Hematopoietic multipotent progenitor cell treated with erythropoietin and hydrocortisone succinate and interleukin-3 and kit ligand, for 17 days (in vitro differentiated cells): ENCODE measurements around the gene TYK2.

Experiments
- DNase-seq: peaks from one replicate; pipeline ENCODE4 v3.0.0-alpha.2; 2015; ENCODE audit warnings: low spot score

TYK2 gene

DNA sequence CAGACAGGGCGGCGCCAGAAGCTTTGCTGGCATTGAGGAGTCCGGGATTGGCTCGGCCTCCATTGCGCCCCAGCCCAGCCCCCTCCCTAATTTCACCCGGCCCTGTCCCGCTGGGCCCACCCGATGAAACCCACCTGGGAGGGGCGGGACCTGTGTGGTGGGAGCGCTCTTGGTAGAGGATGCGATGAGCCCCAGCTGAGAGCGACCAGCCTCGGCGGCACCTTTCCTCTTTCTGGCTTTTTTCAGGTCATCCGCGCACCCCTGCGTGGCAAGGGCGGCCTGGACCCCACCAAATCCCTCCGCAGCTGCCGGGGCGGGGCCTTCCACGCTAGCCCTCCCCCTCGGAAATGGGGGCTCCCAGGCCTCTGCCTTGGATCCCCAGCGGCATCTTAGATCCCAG lies 70.9 kb downstream of the TYK2 start, which contains the start of gene ZGLP1:
Gene ZGLP1, minus strand, starts transcription at position 393 of the 400 bp plus-strand sequence.
- DNase-seq: no peak

DNA sequence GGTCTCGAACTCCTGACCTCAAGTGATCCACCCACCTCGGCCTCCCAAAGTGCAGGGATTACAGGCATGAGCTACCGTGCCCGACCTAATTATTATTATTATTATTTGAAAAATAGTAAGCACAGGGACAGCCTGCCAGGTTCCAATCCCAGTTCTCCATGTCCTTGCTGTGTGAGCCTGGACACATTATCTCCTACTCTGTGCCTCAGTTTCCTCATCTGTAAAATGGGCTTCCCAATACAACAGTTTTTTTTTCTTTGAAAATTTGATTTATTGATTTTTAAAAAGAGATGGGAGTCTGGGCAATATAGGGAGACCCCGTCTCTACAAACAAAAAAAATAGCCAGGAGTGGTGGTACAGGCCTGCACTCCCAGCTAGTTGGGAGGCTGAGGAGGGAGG lies 74.0 kb downstream of the TYK2 start:
- no peak for DNase-seq

DNA sequence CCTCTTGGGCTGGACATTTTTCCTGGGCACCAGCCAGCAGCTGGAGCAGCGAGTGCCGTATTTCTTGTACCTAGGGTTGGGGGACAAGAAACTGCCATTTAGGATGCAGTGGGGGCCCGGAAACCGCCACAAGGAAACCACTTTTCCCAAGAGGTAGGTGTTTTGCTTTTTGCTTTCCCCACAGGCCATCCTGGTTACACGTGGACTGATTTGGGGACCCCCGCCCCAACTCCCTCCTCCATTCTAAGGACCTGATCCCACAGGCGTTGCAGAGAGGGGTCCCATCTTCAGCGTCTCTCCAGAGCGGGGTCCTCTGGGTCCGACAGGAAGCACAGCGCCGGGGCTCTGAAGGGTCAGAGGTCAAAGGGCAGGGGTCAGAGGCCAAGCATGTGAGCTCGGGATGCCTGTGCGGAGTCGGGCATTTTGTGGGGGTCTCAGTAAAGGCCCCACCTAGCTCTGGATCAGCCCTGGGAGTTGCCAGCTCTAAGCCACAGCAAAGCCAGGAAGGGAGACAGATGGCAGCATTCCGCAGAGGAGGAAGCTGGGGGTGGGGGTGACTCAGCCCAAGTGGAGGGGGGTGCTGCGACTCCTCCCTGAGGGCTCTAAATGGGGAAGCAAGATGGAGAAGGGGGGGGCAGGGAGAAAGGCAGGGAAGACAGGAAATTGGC lies 75.1 kb downstream of the TYK2 start:
- no peak for DNase-seq
